CD4-positive, alpha-beta T cell (primary cell): Measurements from ENCODE around the gene TMEM242. TPM values are rescaled to one million over a fixed set of nuclear protein-coding genes. Genes with fewer than 3 reads are reported as not detected.

Source experiments
- ATAC-seq: fragments of 200-7000 bp; cut with Tn5 transposase; one replicate; pipeline ENCODE4 v1.10.0; 2022; ENCODE audit warnings: mild to moderate bottlenecking; ENCODE audit not compliant: poor library complexity
- CTCF ChIA-PET: fragments of 350-600 bp; sonication (Branson Sonifier 250); formaldehyde crosslinking; loops from one replicate; lab custom pipeline; 2021; ENCODE audit warnings: antibody characterized with exemption, inconsistent platforms; lab: Charles Lee
- POLR2A ChIA-PET: fragments of 350-600 bp; sonication (Branson Sonifier 250); formaldehyde crosslinking; loops from one replicate; lab custom pipeline; 2021; ENCODE audit warnings: antibody characterized with exemption, inconsistent platforms; lab: Charles Lee
- DNase-seq, 14 experiments: peaks; one replicate each; pipeline ENCODE4 v3.0.0-alpha.2; 2013 to 2020; ENCODE audit warnings: mixed read lengths in 2 of 14
- H3K27ac ChIP-seq, 2 donors: one replicate each; pipeline versions ENCODE4 v1.5.1 to v1.7.0; 2013; ENCODE audit warnings: low read length in 2 of 2, low read depth in 1 of 2, mild to moderate bottlenecking in 1 of 2
- H3K27me3 ChIP-seq, 2 experiments: 1 replicate in 1 of 2; 2 replicates in 1 of 2; pipeline versions ENCODE4 v1.6.1 to v1.7.0; 2013; ENCODE audit warnings: low read length in 2 of 2, control low read depth in 1 of 2, mild to moderate bottlenecking in 1 of 2, moderate library complexity in 1 of 2; ENCODE audit not compliant: insufficient read depth in 2 of 2, control insufficient read depth in 1 of 2
- H3K36me3 ChIP-seq: one replicate; pipeline ENCODE4 v1.6.1; 2013; ENCODE audit warnings: low read length, control low read depth; ENCODE audit not compliant: insufficient read depth
- H3K4me1 ChIP-seq: one replicate; pipeline ENCODE4 v1.6.1; 2013; ENCODE audit warnings: low read length, control low read depth; ENCODE audit not compliant: insufficient read depth
- H3K4me3 ChIP-seq: one replicate; pipeline ENCODE4 v1.5.1; 2013; ENCODE audit warnings: mild to moderate bottlenecking, low read length, moderate library complexity
- H3K9me3 ChIP-seq, 2 experiments: 1 replicate in 1 of 2; 2 replicates in 1 of 2; pipeline versions ENCODE4 v1.6.1 to v1.7.0; 2013; ENCODE audit warnings: low read length in 2 of 2, mild to moderate bottlenecking in 2 of 2, control low read depth in 1 of 2, moderate library complexity in 1 of 2; ENCODE audit not compliant: control insufficient read depth in 1 of 2, insufficient read depth in 1 of 2
- H3K27ac Mint-ChIP-seq: one replicate; pipeline ENCODE4 v1.8.0; 2020; ENCODE audit warnings: mixed read lengths
- H3K27me3 Mint-ChIP-seq: one replicate; pipeline ENCODE4 v1.8.0; 2021; ENCODE audit warnings: mixed read lengths
- H3K36me3 Mint-ChIP-seq: one replicate; pipeline ENCODE4 v1.8.0; 2021; ENCODE audit warnings: low read depth, mixed read lengths
- H3K4me1 Mint-ChIP-seq: one replicate; pipeline ENCODE4 v1.8.0; 2021; ENCODE audit warnings: low read depth, mixed read lengths
- H3K4me3 Mint-ChIP-seq: one replicate; pipeline ENCODE4 v1.8.0; 2020; ENCODE audit warnings: mild to moderate bottlenecking, mixed read lengths
- H3K9me3 Mint-ChIP-seq: one replicate; pipeline ENCODE4 v1.8.0; 2020; ENCODE audit warnings: mixed read lengths
- CTCF ChIP-seq: fragments of 200-600 bp; IDR thresholded peaks from one replicate; pipeline ENCODE4 v1.8.0; 2022; ENCODE audit warnings: antibody characterized with exemption, mild to moderate bottlenecking
- intact Hi-C, 2 experiments: fragments of 100-400 bp; cut with DNase I in 1 of 2; cut with micrococcal nuclease in 1 of 2; formaldehyde crosslinking; loops; one replicate each; pipeline versions ENCODE4 v1.15.1 to v1.9.0; 2023 to 2025; cut with DNase I, micrococcal nuclease
- total RNA-seq, 174 experiments: library from RNA in 2 of 174; stranded (reverse) in 2 of 174; gene quantifications; one replicate each; pipeline ENCODE4 v1.2.3 and lab custom pipeline; 2021 to 2026

TMEM242 gene
- total RNA-seq, 2 experiments from 2014 or later: 13.6 to 15.6 TPM

- intact Hi-C loops: no loop called here
- CTCF ChIA-PET: no interaction called here
Observed at GRCh38 chr6:157292202-157292601, 31.1 kb downstream of the TMEM242 start.

GRCh38 chr6:157291356-157291755, 32.0 kb downstream of the TMEM242 start:
- ChIA-PET POLR2A (no interaction called here), CTCF (no interaction called here)
- DNase-seq (no peak), ATAC-seq (no peak)
- Mint-ChIP-seq H3K9me3 (no peaks in the 10 kb centered on the region), H3K36me3 (peaks cover 35% of the 10 kb centered on the region), H3K4me3 (no peak overlapping the region), H3K27ac (no peak overlapping the region), H3K27me3 (no peaks in the 10 kb centered on the region), H3K4me1 (peaks cover 16% of the 10 kb centered on the region)
- Histone ChIP-seq H3K27ac (no peak overlapping the region), H3K36me3 (peaks cover 23% of the 10 kb centered on the region), H3K9me3 (no peaks in the 10 kb centered on the region), H3K4me3 (no peak overlapping the region), H3K4me1 (peaks cover 6% of the 10 kb centered on the region), H3K27me3 (no peaks in the 10 kb centered on the region)
- no peak for TF ChIP-seq CTCF
- intact Hi-C loops: no loop called here

More at GRCh38 chr6:157292202-157292601, 31.1 kb downstream of the TMEM242 start:
- Histone ChIP-seq H3K4me1 (peaks cover 6% of the 10 kb centered on the region), H3K4me3 (no peak overlapping the region), H3K36me3 (peaks cover 23% of the 10 kb centered on the region), H3K9me3 (no peaks in the 10 kb centered on the region), H3K27ac (no peak overlapping the region), H3K27me3 (no peaks in the 10 kb centered on the region)
- TF ChIP-seq CTCF: no peak
- ATAC-seq (no peak), DNase-seq (peak in 1 of 14 experiments; percentile 27)
- Mint-ChIP-seq H3K4me1 (peaks cover 16% of the 10 kb centered on the region), H3K27me3 (no peaks in the 10 kb centered on the region), H3K27ac (no peak overlapping the region), H3K36me3 (peaks cover 35% of the 10 kb centered on the region), H3K9me3 (no peaks in the 10 kb centered on the region), H3K4me3 (no peak overlapping the region)
- POLR2A ChIA-PET: no interaction called here

GRCh38 chr6:157290797-157291196, 32.5 kb downstream of the TMEM242 start:
- DNase-seq: no peak
- no peak overlapping the region for H3K27ac Mint-ChIP-seq
- Histone ChIP-seq H3K27me3 (no peaks in the 10 kb centered on the region), H3K4me3 (no peak overlapping the region), H3K27ac (no peak overlapping the region), H3K4me1 (peaks cover 6% of the 10 kb centered on the region), H3K9me3 (no peaks in the 10 kb centered on the region), H3K36me3 (peaks cover 23% of the 10 kb centered on the region)
- H3K4me3 Mint-ChIP-seq: no peak overlapping the region
- ChIA-PET POLR2A (no interaction called here), CTCF (no interaction called here)
- H3K27me3 Mint-ChIP-seq: no peaks in the 10 kb centered on the region
- no peaks in the 10 kb centered on the region for H3K9me3 Mint-ChIP-seq
- peaks cover 16% of the 10 kb centered on the region for H3K4me1 Mint-ChIP-seq
- H3K36me3 Mint-ChIP-seq: peaks cover 35% of the 10 kb centered on the region
- no peak for ATAC-seq
- intact Hi-C loops: no loop called here
- no peak for TF ChIP-seq CTCF
